Measurements from ENCODE around the gene NDUFAF3.
"Not testable (repeated sequence)": the region's sequence is repeated elsewhere in the genome, so short reads cannot be mapped to it uniquely, and the experiment has no call there.

NDUFAF3 gene

DNA sequence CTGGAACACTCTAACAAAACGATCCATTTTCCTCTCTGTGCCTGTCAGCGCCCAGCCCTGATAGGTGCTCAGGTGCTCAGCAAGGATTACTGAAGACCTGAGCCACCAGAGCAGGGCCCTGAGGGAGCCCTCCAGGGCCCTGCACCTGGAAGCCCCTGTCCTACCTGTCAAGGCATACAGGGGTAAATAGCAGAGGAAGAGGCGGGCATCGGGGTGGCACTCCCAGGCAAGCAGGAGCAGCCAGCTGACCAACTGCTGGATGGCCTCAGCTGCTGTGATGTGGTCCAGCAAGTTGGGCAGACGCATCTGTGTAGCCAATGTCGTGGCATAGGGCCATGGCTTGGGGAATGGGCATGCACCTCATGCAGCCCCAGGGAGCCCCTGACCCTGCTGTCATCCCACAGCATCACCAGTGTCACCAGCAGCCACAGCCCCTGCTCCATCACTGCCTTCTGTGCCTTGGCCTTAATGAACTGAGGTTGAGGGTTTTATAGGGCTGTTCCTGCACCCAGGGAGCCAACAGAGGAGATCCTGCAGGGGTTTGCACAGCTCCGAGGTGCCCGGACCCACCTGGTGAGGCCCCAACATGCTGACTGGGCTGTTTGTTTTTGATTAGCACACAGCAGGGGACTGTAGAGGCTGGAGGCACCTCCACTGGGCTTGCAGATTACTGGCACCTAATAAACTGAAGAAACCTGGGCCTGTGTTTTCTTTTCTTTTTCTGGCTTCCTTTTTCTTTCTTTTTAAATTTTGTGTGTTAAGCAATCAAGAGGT lies 22.6 kb upstream of the NDUFAF3 start:
- no peak for DNase-seq (ENCODE audit: low read depth in 3 of 3)

DNA sequence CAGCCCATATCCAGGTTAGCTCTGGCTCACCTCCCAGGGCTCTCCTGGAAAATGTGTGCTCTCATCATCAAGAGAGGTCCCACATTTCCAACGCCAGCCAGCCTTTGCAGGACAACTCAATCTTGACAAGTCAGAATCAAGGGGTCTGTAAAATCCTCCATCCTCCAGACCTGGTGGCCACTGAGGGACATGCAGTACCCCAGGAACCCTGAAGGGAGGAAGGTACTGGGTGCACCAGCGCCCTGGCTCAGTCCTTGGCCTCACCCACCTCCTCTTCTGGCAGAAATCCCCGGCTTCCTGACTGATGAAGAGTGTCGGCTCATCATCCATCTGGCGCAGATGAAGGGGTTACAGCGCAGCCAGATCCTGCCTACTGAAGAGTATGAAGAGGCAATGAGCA lies 20.8 kb upstream of the NDUFAF3 start:
- DNase-seq (ENCODE audit: low read depth in 3 of 3), result no peak

DNA sequence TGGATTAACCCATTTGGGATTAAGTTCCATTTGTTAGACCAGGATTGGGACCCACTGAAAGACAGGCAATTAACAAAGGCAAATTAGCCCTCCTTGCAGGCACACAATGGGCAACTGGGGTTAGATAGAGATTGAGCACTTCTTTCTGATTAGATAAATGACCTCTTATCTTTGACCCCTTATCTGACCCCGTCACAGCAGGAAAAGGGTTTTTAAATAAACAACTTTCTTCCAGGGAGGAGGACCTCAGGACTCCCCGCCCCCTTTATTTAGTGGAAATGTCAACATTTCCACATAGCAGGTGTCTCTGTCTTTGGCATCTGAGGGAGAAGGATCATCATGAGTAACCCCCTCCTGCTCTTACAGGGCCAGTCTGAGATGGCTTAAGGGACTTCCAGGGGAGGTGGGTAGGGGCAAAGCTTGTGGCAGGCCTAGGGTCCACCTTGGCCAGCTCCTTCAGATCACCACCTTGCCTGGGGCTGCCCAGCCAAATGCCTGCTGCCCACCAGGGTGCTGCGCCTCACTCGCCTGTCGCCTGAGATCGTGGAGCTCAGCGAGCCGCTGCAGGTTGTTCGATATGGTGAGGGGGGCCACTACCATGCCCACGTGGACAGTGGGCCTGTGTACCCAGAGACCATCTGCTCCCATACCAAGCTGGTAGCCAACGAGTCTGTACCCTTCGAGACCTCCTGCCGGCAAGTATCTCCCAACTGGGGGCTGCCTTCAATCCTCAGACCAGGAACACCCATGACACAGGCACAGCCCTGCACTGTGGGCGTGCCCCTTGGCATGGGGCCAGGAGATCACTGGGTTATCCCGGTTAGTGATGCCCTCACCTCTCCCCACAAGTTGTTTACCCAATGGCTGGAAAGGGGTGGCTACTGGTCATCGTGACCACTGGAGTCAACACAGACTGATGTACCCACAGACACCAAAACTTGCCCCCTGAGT lies 17.3 kb upstream of the NDUFAF3 start:
- DNase-seq (ENCODE audit: low read depth in 3 of 3), result no peak

DNA sequence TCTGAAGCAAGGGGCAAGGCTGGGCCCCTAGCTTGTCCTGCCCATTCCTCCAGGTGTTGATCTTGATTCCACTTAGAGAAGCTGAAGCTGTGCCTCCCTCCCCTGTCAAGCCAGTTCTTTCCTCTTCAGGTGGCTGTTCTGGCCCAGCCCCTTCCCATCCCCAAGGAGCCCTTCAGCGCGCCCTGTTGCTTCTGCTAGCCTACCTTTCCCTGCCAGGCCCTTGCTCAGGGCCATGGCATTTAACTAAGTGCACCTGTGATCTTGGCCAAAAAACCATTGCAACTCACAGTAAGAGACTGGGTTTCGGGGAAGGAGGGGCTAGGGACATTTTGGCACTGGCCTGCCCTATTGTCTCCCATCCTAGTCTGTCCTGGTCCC lies 16.6 kb upstream of the NDUFAF3 start:
- DNase-seq (ENCODE audit: low read depth in 3 of 3), result no peak

DNA sequence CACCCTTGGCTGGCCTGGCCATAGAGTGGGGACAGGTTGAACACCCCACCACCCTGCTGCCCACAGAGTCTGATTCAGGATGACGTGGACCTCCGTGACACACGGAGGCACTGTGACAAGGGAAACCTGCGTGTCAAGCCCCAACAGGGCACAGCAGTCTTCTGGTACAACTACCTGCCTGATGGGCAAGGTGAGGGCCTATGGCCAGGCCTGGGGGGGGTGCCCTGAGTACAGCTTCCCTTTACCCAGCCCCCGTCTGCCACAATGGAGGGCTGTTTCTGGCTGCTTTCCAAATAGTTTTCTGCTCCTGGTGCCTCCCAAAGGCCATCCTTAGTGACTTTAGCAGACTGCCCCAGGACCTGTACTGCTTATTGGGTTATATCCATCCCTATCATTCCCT lies 15.9 kb upstream of the NDUFAF3 start:
- no peak for DNase-seq (ENCODE audit: low read depth in 3 of 3)

DNA sequence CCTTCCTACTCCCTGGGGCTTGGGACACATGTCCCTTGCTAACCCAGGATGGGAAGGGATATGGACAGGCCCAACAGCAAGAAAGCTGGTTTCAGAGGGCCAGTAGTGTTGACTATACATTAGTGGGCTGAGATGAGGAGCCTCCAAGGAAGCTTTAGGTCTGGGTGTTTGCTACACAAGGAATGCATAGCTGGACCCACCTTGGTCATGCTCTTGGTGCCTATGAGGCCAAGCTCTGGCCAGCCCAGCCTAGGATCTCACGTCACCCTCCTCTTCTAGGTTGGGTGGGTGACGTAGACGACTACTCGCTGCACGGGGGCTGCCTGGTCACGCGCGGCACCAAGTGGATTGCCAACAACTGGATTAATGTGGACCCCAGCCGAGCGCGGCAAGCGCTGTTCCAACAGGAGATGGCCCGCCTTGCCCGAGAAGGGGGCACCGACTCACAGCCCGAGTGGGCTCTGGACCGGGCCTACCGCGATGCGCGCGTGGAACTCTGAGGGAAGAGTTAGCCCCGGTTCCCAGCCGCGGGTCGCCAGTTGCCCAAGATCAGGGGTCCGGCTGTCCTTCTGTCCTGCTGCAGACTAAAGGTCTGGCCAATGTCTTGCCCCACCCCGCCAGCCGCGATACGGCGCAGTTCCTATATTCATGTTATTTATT lies 15.4 kb upstream of the NDUFAF3 start:
- no peak for DNase-seq (ENCODE audit: low read depth in 3 of 3)

DNA sequence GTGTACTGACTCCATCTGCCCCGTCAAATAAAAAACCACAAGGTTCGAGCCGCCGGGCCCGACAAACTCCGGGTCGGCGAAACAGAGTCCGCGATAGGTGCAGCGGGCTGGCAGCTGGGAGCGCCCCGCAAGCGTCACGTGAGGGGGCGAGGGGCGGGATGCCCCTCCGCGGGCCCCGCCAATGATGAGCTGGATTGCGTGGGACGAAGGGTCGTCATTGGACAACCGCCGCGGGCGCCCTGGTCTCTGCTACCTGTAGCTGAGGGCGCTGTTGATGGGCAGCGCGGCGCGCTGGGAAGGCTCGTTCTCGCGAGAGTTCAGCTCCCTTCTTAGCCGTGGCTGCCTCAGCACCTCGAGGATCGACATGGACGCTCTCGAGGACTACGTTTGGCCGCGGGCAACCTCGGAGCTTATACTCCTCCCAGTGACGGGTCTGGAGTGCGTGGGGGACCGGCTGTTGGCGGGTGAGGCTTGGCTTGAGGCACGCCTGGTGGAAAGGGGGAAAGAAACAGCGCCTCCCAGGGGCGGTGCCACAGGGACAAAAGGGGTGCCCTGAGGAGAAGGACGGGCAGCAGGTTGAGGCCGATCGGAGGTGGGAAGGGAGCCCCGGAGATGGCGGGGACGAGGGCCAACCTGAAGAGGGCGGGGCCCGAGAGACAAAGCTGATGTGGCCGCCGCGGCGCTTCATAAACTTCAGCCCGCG lies 14.7 kb upstream of the NDUFAF3 start, which contains the start of gene WDR6:
WDR6 (plus strand) TSS at position 324 of the 703 bp plus-strand sequence; CDS start at position 365, 41 bp downstream.
- DNase-seq (ENCODE audit: low read depth in 3 of 3), result peak; percentile 92 to 94 (median 93)

DNA sequence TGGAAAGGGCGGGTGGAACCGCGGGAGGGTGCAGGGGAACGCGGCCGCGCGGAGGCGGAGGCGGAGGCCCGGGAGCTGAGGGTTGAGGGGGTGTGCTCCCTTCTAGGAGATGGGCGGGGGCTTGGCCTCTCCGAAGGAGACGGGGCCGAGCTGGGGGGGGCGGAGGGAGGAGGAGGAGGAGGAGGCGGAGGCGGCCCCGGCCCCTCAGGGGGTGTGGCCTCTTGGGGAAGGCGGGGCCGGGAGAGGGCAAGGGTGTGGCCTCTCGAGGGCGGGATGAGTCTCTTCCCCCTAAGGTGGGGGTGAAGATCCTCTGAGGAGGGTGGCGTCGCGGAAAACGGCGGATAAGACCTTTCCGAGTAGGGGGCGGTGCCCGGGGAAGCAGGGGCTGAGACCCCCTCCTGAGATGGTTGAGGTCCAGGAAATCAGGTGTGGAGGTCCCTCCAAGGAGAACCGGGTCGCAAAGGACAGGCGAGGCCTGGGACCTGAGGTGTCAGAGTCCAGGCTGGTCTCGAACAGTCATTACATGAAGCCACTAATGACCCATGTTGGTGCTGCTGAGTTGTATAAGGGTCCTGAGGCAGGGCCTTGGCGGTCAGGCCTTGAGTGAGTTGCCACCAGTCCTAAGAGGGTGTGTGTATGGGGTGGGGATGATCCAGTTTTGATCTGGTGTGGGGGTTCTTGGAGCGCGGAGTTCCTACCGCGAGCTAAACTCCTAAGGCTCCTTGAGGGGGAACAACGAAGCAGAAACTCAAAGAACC lies 14.0 kb upstream of the NDUFAF3 start:
- peak; percentile 84 to 90 (median 89) for DNase-seq (ENCODE audit: low read depth in 3 of 3)

DNA sequence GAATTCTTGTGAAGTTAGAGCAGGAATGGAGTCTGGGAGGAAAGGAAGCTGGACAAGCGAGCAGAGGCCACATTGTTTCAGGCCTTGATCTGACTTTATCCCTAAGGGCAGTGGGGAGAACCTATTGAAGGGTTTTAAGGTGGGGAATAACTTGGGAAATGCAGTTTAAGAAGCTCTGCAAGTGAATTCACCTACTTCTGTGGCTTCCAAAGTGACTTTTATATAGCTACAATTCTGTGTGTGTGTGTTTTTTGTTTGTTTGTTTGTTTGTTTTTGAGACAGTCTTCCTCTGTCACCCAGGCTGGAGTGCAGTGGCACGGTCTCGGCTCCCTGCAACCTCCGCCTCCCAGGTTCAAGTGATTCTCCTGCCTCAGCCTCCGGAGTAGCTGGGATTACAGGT lies 13.3 kb upstream of the NDUFAF3 start:
- DNase-seq (ENCODE audit: low read depth in 3 of 3), result not testable (repeated sequence)

DNA sequence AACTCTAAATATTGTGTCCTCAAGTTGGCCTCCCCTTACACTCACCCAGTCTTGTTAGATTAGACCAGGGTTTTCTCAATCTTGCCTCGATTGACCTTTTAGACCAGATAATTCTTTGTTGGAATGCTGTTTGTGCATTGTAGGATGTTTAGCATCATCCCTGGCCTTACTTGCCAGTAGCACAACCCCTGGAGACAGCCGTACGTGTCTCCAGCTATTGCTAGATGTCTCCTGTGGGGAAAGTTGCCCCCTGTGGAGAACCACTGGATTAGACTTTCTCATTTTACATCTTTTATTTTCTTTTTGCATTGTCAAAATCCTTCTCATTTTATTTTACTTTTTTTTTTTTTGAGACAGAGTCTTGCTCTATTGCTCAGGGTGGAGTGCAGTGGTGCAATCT lies 12.5 kb upstream of the NDUFAF3 start:
- no peak for DNase-seq (ENCODE audit: low read depth in 3 of 3)

DNA sequence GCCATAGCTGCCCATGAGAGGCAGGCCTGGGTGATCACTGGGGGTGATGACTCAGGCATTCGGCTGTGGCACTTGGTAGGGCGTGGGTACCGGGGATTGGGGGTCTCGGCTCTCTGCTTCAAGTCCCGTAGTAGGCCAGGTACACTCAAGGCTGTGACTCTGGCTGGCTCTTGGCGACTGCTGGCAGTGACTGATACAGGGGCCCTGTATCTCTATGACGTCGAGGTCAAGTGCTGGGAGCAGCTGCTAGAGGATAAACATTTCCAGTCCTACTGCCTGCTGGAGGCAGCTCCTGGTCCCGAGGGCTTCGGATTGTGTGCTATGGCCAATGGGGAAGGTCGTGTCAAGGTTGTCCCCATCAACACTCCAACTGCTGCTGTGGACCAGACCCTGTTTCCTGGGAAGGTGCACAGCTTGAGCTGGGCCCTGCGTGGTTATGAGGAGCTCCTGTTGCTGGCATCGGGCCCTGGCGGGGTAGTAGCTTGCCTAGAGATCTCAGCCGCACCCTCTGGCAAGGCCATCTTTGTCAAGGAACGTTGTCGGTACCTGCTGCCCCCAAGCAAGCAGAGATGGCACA lies 9.4 kb upstream of the NDUFAF3 start:
- no peak for DNase-seq (ENCODE audit: low read depth in 3 of 3)

DNA sequence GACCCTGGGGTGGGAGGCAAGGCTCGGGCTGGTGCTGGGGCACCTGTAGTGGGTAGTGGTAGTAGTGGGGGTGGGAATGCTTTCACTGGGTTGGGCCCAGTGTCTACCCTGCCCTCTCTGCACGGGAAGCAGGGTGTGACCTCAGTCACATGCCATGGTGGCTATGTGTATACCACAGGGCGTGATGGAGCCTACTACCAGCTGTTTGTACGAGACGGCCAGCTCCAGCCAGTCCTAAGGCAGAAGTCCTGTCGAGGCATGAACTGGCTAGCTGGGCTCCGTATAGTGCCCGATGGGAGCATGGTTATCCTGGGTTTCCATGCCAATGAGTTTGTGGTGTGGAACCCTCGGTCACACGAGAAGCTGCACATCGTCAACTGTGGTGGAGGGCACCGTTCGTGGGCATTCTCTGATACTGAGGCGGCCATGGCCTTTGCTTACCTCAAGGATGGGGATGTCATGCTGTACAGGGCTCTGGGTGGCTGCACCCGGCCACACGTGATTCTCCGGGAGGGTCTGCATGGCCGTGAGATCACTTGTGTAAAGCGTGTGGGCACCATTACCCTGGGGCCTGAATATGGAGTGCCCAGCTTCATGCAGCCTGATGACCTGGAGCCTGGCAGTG lies 8.7 kb upstream of the NDUFAF3 start:
- DNase-seq (ENCODE audit: low read depth in 3 of 3), result no peak

DNA sequence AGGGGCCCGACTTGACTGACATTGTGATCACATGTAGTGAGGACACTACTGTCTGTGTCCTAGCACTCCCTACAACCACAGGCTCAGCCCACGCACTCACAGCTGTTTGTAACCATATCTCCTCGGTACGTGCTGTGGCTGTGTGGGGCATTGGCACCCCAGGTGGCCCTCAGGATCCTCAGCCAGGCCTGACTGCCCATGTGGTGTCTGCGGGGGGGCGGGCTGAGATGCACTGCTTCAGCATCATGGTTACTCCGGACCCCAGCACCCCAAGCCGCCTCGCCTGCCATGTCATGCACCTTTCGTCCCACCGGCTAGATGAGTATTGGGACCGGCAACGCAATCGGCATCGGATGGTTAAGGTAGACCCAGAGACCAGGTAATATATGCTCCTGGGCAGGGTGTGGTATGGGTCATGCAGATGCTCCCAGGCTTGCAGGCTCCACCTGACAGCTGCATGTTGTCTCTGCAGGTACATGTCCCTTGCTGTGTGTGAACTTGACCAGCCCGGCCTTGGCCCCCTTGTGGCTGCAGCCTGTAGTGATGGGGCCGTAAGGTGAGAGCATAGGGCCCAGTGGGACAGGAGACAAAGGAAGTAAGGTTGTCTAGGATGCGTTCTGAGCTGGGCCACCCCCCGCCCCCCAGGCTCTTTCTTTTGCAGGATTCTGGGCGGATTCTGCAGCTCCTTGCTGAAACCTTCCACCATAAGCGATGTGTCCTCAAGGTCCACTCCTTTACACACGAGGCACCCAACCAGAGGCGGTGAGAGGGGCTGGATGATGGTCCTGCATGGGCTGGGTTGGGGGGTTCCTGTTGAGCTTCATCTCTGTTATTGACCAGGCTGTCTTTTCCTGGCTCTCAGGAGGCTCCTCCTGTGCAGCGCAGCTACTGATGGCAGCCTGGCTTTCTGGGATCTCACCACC lies 7.9 kb upstream of the NDUFAF3 start:
- DNase-seq (ENCODE audit: low read depth in 3 of 3), result no peak

DNA sequence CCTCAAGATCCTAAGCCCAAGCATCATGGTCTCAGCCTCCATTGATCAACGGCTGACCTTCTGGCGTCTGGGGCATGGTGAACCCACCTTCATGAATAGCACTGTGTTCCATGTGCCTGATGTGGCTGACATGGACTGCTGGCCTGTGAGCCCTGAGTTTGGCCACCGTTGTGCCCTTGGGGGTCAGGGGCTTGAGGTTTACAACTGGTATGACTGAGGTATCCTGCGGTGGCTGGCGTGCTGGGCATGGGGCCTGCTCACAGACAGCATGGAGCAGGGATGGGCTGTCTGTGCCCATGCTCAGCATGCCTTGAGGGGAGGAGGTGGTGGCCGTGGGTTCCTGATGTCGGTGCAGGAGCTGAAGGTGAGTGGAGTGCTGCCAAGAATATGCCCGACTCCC lies 6.8 kb upstream of the NDUFAF3 start:
- no peak for DNase-seq (ENCODE audit: low read depth in 3 of 3)

DNA sequence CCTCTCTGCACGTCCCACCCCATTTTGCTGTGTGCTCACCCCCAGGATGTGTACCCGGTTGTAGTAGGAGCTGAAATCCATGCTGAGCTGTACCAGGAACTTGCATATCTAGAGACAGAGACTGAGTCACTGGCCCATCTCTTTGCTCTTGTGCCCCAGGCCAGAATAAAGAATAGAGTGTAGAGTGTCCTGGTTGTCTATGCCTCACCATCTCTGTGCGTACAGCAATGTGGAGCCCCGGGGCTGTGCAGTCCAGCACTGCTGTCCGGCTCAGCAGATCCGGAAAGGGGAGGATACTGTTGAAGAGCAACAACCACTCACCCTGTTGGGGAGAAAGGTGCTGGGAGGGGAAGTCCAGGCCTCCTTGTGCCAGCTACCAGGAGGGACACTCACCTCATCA lies 6.2 kb upstream of the NDUFAF3 start:
- DNase-seq (ENCODE audit: low read depth in 3 of 3), result no peak

DNA sequence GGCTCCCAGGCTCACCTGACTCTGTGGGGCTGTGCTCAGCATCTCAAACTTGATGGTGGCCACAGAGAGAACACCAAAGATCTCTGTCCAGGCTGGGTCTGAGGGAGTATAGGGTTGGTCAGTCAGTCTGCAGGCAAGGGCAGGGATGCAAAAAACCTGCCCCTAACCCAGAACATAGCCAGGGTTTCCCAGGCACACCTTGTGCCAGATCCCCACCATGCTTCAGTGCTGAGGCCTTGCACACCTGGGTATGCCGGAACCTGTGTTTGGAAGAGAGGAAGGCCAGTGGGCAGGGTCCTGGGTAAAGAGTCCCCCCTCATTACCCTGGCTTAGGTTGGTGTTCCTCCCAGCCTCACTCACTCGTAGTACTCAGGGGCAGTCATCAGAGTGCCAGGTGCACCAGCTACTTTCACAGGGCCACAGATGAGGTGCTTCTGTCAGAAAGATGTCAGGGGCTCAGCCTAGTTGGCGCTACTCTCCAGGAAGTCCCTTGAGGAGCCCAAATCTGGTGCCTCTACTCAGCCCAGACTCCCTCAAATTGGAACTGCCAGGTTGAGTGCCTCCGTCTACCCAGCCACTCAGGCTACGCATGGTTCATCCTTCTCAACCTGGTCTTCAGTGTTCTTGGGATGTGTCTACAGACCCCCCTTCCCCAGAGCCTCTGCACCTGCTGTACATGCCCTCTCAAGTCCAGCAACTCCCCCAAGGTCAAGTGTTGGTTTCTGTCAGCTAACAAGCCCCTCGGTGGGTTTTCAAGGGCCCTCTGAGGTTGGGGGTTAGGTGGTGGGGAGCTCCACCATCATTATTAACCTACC lies 5.3 kb upstream of the NDUFAF3 start:
- DNase-seq (ENCODE audit: low read depth in 3 of 3), result no peak

DNA sequence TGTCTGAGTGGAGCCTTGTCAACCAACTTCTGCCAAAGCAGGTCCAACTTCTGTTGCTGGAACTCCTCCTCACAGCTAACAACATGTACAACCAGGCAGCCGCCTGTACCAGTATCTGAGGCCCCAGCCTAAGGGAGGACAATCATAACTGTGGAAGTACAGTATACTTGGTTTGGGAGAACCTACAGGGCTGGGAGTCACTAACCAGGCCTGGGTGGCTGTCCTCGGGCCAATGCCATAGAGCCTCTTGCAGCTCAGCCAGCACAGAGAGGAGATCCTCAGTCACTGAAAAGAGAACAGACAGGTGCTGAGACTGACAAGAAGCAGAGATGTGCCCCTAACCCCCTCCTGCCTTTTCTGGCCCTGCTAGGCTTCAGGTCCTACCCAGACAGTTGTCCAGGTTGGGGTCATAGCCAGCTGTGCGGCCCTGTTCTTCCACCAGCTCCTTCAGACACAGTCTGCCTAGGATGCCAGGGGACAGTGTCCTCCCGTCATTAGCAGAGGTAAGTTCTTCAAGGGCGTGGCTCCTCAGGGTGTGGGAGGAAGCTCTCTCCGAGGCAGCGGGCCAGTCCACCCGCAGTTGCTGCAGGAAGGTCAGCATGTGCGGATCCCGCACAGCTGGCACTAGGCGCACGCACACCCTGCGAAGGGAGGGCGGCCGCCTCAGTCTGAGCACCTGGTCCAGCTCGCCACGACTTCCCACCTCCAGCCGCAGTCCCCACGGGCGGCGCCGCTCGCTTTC lies 4.5 kb upstream of the NDUFAF3 start:
- DNase-seq (ENCODE audit: low read depth in 3 of 3), result no peak
